A673 (cell line): ENCODE measurements around the gene TWSG1.

Source experiments
- CTCF ChIP-seq: fragments of 300-800, 200-600 bp; sonication (generic); conservative IDR thresholded peaks from 2 replicates; pipeline ENCODE4 v1.5.1; 2017; ENCODE audit warnings: low read depth, mild to moderate bottlenecking, antibody characterized with exemption, low read length, moderate library complexity, mixed read lengths
- EZH2 ChIP-seq: fragments of 200-600 bp; sonication (generic); IDR thresholded peaks from 2 replicates; pipeline ENCODE4 v1.6.1; 2017; ENCODE audit warnings: borderline replicate concordance, low read depth, mild to moderate bottlenecking, mixed read lengths, antibody characterized with exemption, low read length; ENCODE audit not compliant: poor library complexity, severe bottlenecking

- peak; percentile 41; the same call in 1 of the 2 replicates for TF ChIP-seq CTCF
- TF ChIP-seq EZH2, result no peak
These were observed at the start of gene TWSG1 for GRCh38 chr18:9334329-9334972.
